K562 (cell line): ENCODE data around the gene CRLF1. TPM values are rescaled to one million over a fixed set of nuclear protein-coding genes. Genes with fewer than 3 reads are reported as not detected.

ENCODE experiments used
- ATAC-seq: fragments of 200-7000 bp; cut with Tn5 transposase; 3 replicates; pipeline ENCODE4 v1.9.1; 2020; ENCODE audit warnings: moderate library complexity
- BruUV-seq: library from RNA; stranded (reverse); fragments of 400-500 nt; replicated peaks from 2 replicates; lab custom pipeline; 2021; lab: Mats Ljungman, UMichigan
- CTCF ChIA-PET: fragments of 300-600 bp; formaldehyde crosslinking; extraction: SDS; loops from one replicate; lab custom pipeline; 2021; ENCODE audit warnings: low intra/inter-chr PET ratio; lab: Yijun Ruan, JAX
- POLR2A ChIA-PET: fragments of 300-600, 350-650 bp; sonication (Branson Sonifier 250); formaldehyde crosslinking; extraction: SDS; loops from one replicate; lab custom pipeline; 2021; ENCODE audit warnings: antibody characterized with exemption, inconsistent platforms; lab: Yijun Ruan, JAX
- DNase-seq, 4 experiments: peaks; one replicate each; pipeline versions ENCODE4 v3.0.0 to v3.0.0-alpha.2; 2011 to 2018; ENCODE audit warnings: low spot score in 3 of 4, mixed read lengths in 3 of 4; ENCODE audit errors: extremely low read depth in 1 of 4
- FAIRE-seq: peaks from 2 replicates; lab custom pipeline; 2011; peaks lifted over from hg19 to GRCh38; lab: Jason Lieb, UNC
- H2AFZ ChIP-seq: 2 replicates; pipeline ENCODE4 v1.6.0; 2011; ENCODE audit warnings: low read depth, low read length, control low read depth, inconsistent platforms
- H3K27ac ChIP-seq: fragments of 200-600 bp; 3 replicates; pipeline ENCODE4 v1.8.0; 2011; ENCODE audit warnings: low read depth, mild to moderate bottlenecking, control low read depth, inconsistent platforms, low read length, moderate library complexity, mixed read lengths; ENCODE audit errors: extremely low read depth
- H3K27me3 ChIP-seq, 2 experiments: fragments of 300-600 bp in 1 of 2; 2 replicates in 1 of 2; 3 replicates in 1 of 2; pipeline versions ENCODE4 v1.6.0 to v1.8.0; 2011; ENCODE audit warnings: inconsistent platforms in 2 of 2, low read length in 2 of 2, mild to moderate bottlenecking in 1 of 2, mixed read lengths in 1 of 2, moderate library complexity in 1 of 2; ENCODE audit not compliant: control insufficient read depth in 2 of 2, insufficient read depth in 2 of 2
- H3K36me3 ChIP-seq: fragments of 300-600 bp; 3 replicates; pipeline ENCODE4 v1.8.0; 2011; ENCODE audit warnings: mild to moderate bottlenecking, low read length, inconsistent platforms; ENCODE audit not compliant: control insufficient read depth, insufficient read depth
- H3K4me1 ChIP-seq, 2 experiments: fragments of 200-600 bp in 1 of 2; replicated peaks in 1 of 2; 2 replicates in 1 of 2; 3 replicates in 1 of 2; pipeline versions ENCODE4 v1.5.1 to v1.8.0; 2011; ENCODE audit warnings: inconsistent platforms in 2 of 2, low read length in 2 of 2, mild to moderate bottlenecking in 1 of 2, mixed read lengths in 1 of 2, moderate library complexity in 1 of 2; ENCODE audit not compliant: control insufficient read depth in 2 of 2, insufficient read depth in 2 of 2
- H3K4me2 ChIP-seq: 2 replicates; pipeline ENCODE4 v1.6.1; 2011; ENCODE audit warnings: low read length, control low read depth, inconsistent platforms, mixed read lengths; ENCODE audit not compliant: insufficient read depth
- H3K4me3 ChIP-seq: fragments of 200-600 bp; sonication (generic), shearing (Covaris generic); 2 replicates; pipeline ENCODE4 v1.5.1; 2016; ENCODE audit warnings: control low read depth, inconsistent platforms
- H3K79me2 ChIP-seq: fragments of 200-600 bp; 3 replicates; pipeline ENCODE4 v1.8.0; 2011; ENCODE audit warnings: low read length, inconsistent platforms; ENCODE audit not compliant: control insufficient read depth, insufficient read depth
- H3K9ac ChIP-seq, 2 experiments: 2 replicates each; pipeline versions ENCODE4 v1.6.0 to v1.6.1; 2011; ENCODE audit warnings: low read depth in 2 of 2, low read length in 2 of 2, control low read depth in 1 of 2, inconsistent platforms in 1 of 2, mild to moderate bottlenecking in 1 of 2, mixed read lengths in 1 of 2; ENCODE audit not compliant: insufficient read depth in 1 of 2
- H3K9me1 ChIP-seq: one replicate; pipeline ENCODE4 v1.6.0; 2011; ENCODE audit warnings: inconsistent platforms, mild to moderate bottlenecking, low read length, moderate library complexity; ENCODE audit not compliant: control insufficient read depth, insufficient read depth
- H3K9me3 ChIP-seq: replicated peaks from 2 replicates; pipeline ENCODE4 v1.5.1; 2011; ENCODE audit warnings: low read depth, low read length, inconsistent platforms; ENCODE audit not compliant: control insufficient read depth, insufficient read depth
- H4K20me1 ChIP-seq: replicated peaks from 2 replicates; pipeline ENCODE4 v1.6.1; 2011; ENCODE audit warnings: low read length, inconsistent platforms, mixed read lengths; ENCODE audit not compliant: control insufficient read depth, insufficient read depth
- ATF7 ChIP-seq: fragments of 450-650 bp; IDR thresholded peaks from 2 replicates; pipeline ENCODE4 v1.7.1; 2014; ENCODE audit warnings: mild to moderate bottlenecking, moderate library complexity
- CBFA2T3 ChIP-seq: fragments of 450-650 bp; IDR thresholded peaks from 2 replicates; pipeline ENCODE4 v1.6.1; 2017
- CHD2 ChIP-seq: IDR thresholded peaks from 2 replicates; pipeline ENCODE4 v1.6.1; 2011; ENCODE audit warnings: low read depth, low read length
- CREBBP ChIP-seq: IDR thresholded peaks from one replicate; pipeline ENCODE4 v1.6.1; 2012; ENCODE audit warnings: low read depth, mild to moderate bottlenecking, control low read depth, inconsistent platforms, low read length
- CTBP1 ChIP-seq: fragments of 450-650 bp; IDR thresholded peaks from 2 replicates; pipeline ENCODE4 v1.6.1; 2016; ENCODE audit warnings: borderline replicate concordance
- EGR1 ChIP-seq: fragments of 450-650 bp; conservative IDR thresholded peaks from 2 replicates; pipeline ENCODE4 v1.6.1; 2017; ENCODE audit warnings: mild to moderate bottlenecking
- HNRNPL ChIP-seq: fragments of 200-400 bp; formaldehyde crosslinking; IDR thresholded peaks from 2 replicates; pipeline ENCODE4 v1.6.1; 2017; ENCODE audit warnings: low read depth, mild to moderate bottlenecking, low read length
- KDM2B ChIP-seq: fragments of 250-450 bp; sonication (Bioruptor Pico); IDR thresholded peaks from 2 replicates; pipeline ENCODE4 v1.8.0; 2021; ENCODE audit warnings: mild to moderate bottlenecking, moderate library complexity
- KHSRP ChIP-seq: fragments of 450-650 bp; IDR thresholded peaks from 2 replicates; pipeline ENCODE4 v1.6.1; 2017
- NCOA4 ChIP-seq: fragments of 450-650 bp; IDR thresholded peaks from 2 replicates; pipeline ENCODE4 v1.6.1; 2018; ENCODE audit warnings: mild to moderate bottlenecking; ENCODE audit not compliant: partially characterized antibody
- RAD21 ChIP-seq, 2 experiments: fragments of 250-450 bp in 1 of 2; fragments of 450-650 bp in 1 of 2; sonication (Bioruptor Pico) in 1 of 2; formaldehyde crosslinking in 1 of 2; IDR thresholded peaks in 1 of 2; conservative IDR thresholded peaks in 1 of 2; 2 replicates each; pipeline versions ENCODE4 v1.4.0 to v1.8.0; 2020 to 2022; ENCODE audit warnings: mild to moderate bottlenecking in 2 of 2, moderate library complexity in 1 of 2
- RBFOX2 ChIP-seq: fragments of 200-400 bp; formaldehyde crosslinking; IDR thresholded peaks from 2 replicates; pipeline ENCODE4 v1.6.1; 2017; ENCODE audit warnings: low read depth, mild to moderate bottlenecking, low read length, moderate library complexity
- RFX5 ChIP-seq: IDR thresholded peaks from 2 replicates; pipeline ENCODE4 v1.6.1; 2011; ENCODE audit warnings: low read depth, mild to moderate bottlenecking, improper control_type of control experiment, low read length
- SAFB ChIP-seq: fragments of 200-400 bp; formaldehyde crosslinking; IDR thresholded peaks from 2 replicates; pipeline ENCODE4 v1.6.1; 2017; ENCODE audit warnings: low read depth, low read length, borderline replicate concordance
- TAF7 ChIP-seq: fragments of 450-650 bp; IDR thresholded peaks from 2 replicates; pipeline ENCODE4 v1.6.1; 2016; ENCODE audit warnings: missing genetic modification characterization, missing compliant biosample characterization
- TCF7 ChIP-seq: sonication (generic); IDR thresholded peaks from 2 replicates; pipeline ENCODE4 v1.6.1; 2016; ENCODE audit warnings: antibody characterized with exemption, borderline replicate concordance
- THRA ChIP-seq: fragments of 450-650 bp; IDR thresholded peaks from 2 replicates; pipeline ENCODE4 v1.6.1; 2017; ENCODE audit warnings: mild to moderate bottlenecking, moderate library complexity
- ZBED1 ChIP-seq: IDR thresholded peaks from 2 replicates; pipeline ENCODE4 v1.6.1; 2014
- ZBTB7A ChIP-seq: IDR thresholded peaks from 2 replicates; pipeline ENCODE4 v1.6.1; 2011; ENCODE audit warnings: low read depth, mild to moderate bottlenecking, low read length, moderate library complexity, borderline replicate concordance; ENCODE audit not compliant: control insufficient read depth
- ZC3H8 ChIP-seq: fragments of 450-650 bp; IDR thresholded peaks from 2 replicates; pipeline ENCODE4 v1.6.1; 2017
- ZNF57 ChIP-seq: fragments of 450-650 bp; formaldehyde crosslinking; IDR thresholded peaks from 2 replicates; pipeline ENCODE4 v1.4.0; 2020; ENCODE audit warnings: mild to moderate bottlenecking, moderate library complexity
- ZNF77 ChIP-seq: fragments of 250-450 bp; sonication (Bioruptor Pico); IDR thresholded peaks from 2 replicates; pipeline ENCODE4 v1.5.0; 2020
- ZNF785 ChIP-seq: fragments of 250-450 bp; sonication (Bioruptor Pico); IDR thresholded peaks from 2 replicates; pipeline ENCODE4 v1.4.0; 2020; ENCODE audit warnings: mild to moderate bottlenecking
- WGBS: fragments of 100-300 bp; shearing (Covaris generic); methylation state at CpG from one replicate; pipeline ENCODE4 v1.1.6; 2016; ENCODE audit warnings: low coverage, mixed read lengths; ENCODE audit not compliant: insufficient coverage; ENCODE audit errors: missing lambda C conversion rate; 5-methylcytosine and 5-hydroxymethylcytosine counted together
- in situ Hi-C: fragments of 300-500 bp; cut with MboI; formaldehyde crosslinking; loops from 4 replicates; pipeline ENCODE4 v1.15.0; 2018; ENCODE audit warnings: inconsistent platforms, mixed read lengths
- intact Hi-C: fragments of 100-400 bp; cut with micrococcal nuclease; formaldehyde crosslinking; loops from 2 replicates; pipeline ENCODE4 v1.14.2; 2022
- polyA plus RNA-seq, 8 experiments: library from polyadenylated mRNA; depleted of rRNA in 4 of 8; stranded (reverse) in 5 of 8; unstranded in 3 of 8; fragments of >200 nt; fragmentation: Nextera tagmentation in 2 of 8; fragmentation: Illumina TruSeq in 1 of 8; extraction: Ambion mirVana in 2 of 8; extraction: Trizol in 1 of 8; gene quantifications; 2 replicates each; pipeline versions ENCODE4 v1.2.1 to v1.2.3, GENCODE V29; 2011 to 2014; ENCODE audit warnings: inconsistent platforms in 1 of 8, missing spikeins in 1 of 8
- total RNA-seq, 7 experiments: library from RNA; depleted of rRNA in 6 of 7; stranded (reverse); fragments of >200 nt in 6 of 7; fragmentation: Illumina TruSeq in 2 of 7; extraction: Trizol in 2 of 7; gene quantifications; 2 replicates each; pipeline versions ENCODE4 v1.2.1 to v1.2.3, GENCODE V29; 2011 to 2021; ENCODE audit warnings: low replicate concordance in 1 of 7

CRLF1 gene
- total and polyA plus RNA-seq, 9 of the 15 experiments (the other 6 are each of a cell fraction or from before 2014, with no cell fraction given) = 0.85 to 3.6 (median 1.7) TPM

DNA sequence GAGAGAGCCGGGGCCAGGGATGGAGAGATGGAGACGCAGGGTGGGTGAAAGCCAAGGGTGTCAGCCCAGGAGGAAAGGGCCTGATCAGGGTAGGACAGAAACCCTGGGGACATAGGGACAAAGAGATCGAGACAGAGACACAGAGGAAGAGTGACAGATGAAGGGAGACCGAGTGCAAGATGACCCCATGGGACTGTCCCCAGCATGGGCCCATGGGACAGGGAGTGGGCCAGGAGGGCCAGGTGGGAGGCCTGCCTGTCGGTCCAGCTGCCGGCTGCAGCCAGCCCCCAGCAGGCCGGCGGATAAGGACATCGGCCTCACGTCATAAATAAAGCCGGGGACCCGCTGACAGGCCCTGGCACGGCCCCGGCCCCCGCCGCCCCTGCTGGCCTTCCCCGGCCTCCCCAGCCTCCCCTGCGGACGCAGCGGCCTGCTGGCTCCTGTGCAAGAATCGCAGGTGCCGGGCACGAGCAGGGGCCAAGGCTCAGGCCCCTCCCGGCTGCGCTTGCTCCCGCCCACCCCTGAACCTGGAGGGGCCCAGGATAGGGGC lies 11.7 kb downstream of the CRLF1 start (continued):
- TF ChIP-seq CREBBP (no peak), ZBTB7A (peak; percentile 23; the same call in 1 of the 2 replicates), EGR1 (no peak), HNRNPL (no peak), ZNF77 (CRISPR knock-in tag) (no peak)

- ATAC-seq (peak; percentile 66), DNase-seq (peak; percentile 85 to 91 (median 90)), FAIRE-seq (no peak)
- in situ Hi-C loops (no loop called here), intact Hi-C loops (loop anchor here (5.0 to 10.0 kb wide), 4 partner anchors 43 to 251 kb away; partner anchors contain the start of gene KLHL26)
- Histone ChIP-seq H3K36me3 (peaks cover 5% of the 10 kb centered on the region; the same call in 2 of the 3 replicates), H3K27me3 (no peaks in the 10 kb centered on the region), H3K9ac (peak overlapping the region; percentile 30 to 91; a peak in 3 of 4 replicates), H4K20me1 (peaks cover 6% of the 10 kb centered on the region; the same call in 1 of the 2 replicates), H2AFZ (peak overlapping the region; percentile 71), H3K4me2 (peak overlapping the region; percentile 72), H3K4me3 (peak overlapping the region; percentile 38), H3K4me1 (peaks cover 28 to 83% of the 10 kb centered on the region in 2 experiments), H3K9me3 (no peaks in the 10 kb centered on the region), H3K79me2 (peaks cover 11% of the 10 kb centered on the region), H3K27ac (peak overlapping the region; percentile 43; the same call in 2 of the 3 replicates), H3K9me1 (no peaks in the 10 kb centered on the region)
- BruUV-seq = no TSS peak
- CTCF ChIA-PET = interaction anchor here (0.6 to 1.1 kb wide), 3 partner anchors 82 to 324 kb away, joined by 3 to 5 read pairs (median 3); no protein-coding TSS in a partner anchor
- 4% methylated on average over 22 of the region's 54 CpGs for WGBS
- POLR2A ChIA-PET = interaction anchor here (0.5 to 2.1 kb wide), 8 partner anchors 10 to 1930 kb away, joined by 3 to 6 read pairs (median 4); no protein-coding TSS in a partner anchor
- TF ChIP-seq NCOA4 (no peak), ZC3H8 (no peak), THRA (no peak), KHSRP (no peak), TAF7 (tag) (no peak), RFX5 (no peak), ZNF57 (CRISPR knock-in tag) (no peak), RBFOX2 (peak; percentile 38; the same call in 1 of the 2 replicates), CTBP1 (peak; percentile 92), RAD21 (CRISPR knock-in tag; conservative IDR thresholded peaks at IDR 0.05 in 1 of 2, IDR thresholded peaks at IDR 0.05 in 1 of 2) (peak; percentile 58 to 71), ZBED1 (no peak), ZNF785 (no peak), SAFB (no peak), KDM2B (CRISPR knock-in tag) (peak; percentile 31; the same call in 1 of the 2 replicates), ATF7 (peak; percentile 27; the same call in 1 of the 2 replicates), CHD2 (no peak), CBFA2T3 (peak; percentile 19; the same call in 1 of the 2 replicates), TCF7 (no peak)
Measured at GRCh38 chr19:18594096-18594823, 12.3 kb downstream of the CRLF1 start.
